Inferior parietal cortex (tissue), 1 donor: ENCODE data around the gene JPH4.
"Not testable (repeated sequence)": the region's sequence is repeated elsewhere in the genome, so short reads cannot be mapped to it uniquely, and the experiment has no call there.

Experiments
- DNase-seq: peaks from one replicate; pipeline ENCODE4 v3.0.0-alpha.2; 2016; ENCODE audit errors: extremely low spot score

JPH4 gene

GRCh38 chr14:23547924-23548323 lies 30.7 kb downstream of the JPH4 start:
- DNase-seq, result no peak

GRCh38 chr14:23546450-23547035 lies 32.0 kb downstream of the JPH4 start:
- no peak for DNase-seq

DNA sequence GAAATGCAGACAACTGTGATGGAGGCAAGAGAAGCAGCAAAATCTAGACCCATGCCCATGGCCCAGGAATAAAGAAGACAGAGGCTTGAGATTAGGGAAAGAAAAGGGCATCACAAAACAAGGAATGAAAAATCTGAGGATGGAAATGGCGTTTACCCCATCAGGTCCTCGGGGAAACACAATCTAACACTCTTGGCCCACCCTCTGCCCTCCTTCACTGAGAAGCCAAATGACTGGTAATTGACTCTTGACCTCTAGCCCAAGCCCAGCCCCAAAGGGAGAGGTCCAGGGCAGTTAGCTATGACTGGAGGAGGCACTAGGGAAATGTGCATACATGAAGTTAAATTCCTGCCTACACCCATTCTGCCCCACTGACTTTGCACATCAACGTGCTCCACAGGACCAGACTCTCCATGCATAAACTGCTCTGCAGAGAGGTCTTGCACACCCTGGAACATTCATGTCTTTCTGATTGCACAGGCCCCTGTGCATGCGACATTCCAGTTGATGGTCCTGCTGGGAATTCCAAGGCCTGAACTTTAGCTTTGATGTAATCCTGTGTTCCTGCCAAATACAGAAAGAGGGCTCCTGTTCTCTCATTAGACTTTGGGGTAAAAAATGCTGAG lies 32.7 kb downstream of the JPH4 start:
- no peak for DNase-seq

DNA sequence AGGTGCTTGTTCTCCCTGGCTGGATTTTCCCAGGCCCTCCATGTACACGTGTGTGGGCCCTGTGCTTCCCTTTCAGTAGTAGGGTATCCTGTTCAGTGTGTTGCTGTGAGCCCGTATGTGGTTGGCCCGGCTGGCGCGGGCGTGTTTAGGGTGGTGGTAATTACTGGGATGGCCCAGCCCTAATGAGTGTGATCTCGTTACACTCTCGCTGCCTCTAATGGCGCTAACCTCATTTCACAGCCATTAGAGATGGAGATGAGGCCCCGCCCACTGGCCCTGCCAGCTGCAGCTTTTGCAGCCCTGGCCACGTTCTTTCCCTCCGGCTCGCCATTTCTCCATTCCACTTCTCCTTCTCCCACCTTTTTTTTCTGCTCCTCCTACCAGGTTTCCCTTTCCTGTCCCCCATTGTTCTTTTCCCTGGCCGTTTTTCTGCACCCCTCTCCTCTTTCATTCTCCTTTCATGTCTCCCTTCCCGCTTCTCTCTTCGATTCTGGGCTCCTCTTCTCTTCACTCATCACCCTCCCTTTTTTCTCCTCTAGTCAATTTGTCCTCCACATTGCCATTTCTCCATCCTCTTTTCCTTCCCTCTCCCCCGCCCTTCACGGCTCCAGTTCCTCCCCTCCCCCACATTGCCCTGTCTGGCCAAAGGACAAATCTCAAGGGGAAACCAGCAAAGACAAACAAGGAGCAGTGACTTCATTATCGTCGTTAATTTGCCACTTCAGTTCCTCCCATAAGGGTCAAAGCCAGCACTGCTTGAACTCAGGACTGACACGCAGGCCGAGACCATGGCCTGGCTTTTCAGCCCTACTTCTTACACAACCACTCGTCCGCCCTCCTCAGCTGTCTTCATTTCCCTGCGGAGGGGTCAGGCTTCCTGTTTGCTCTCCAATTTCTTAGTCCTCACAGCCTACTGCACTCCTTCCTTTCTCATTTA lies 33.8 kb downstream of the JPH4 start:
- no peak for DNase-seq

DNA sequence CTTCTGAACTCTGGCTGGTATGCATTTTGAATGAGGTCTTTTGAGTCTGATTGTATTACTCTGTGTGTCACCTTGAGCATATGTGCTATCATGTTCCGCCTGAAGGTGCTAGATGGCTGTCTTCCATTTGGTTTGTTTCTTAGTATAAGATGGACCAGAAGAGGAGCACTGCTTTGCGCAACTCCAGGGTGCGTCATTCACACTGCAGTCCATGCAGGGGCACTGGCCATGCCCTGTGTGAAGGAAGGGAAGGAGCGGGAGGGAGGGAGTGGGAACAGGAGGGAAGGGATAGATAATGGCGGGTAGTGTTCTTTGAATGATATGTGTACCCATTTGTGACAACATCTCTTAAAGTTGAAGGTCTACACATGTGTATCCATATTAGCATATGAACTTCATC lies 35.2 kb downstream of the JPH4 start:
- DNase-seq, result no peak

DNA sequence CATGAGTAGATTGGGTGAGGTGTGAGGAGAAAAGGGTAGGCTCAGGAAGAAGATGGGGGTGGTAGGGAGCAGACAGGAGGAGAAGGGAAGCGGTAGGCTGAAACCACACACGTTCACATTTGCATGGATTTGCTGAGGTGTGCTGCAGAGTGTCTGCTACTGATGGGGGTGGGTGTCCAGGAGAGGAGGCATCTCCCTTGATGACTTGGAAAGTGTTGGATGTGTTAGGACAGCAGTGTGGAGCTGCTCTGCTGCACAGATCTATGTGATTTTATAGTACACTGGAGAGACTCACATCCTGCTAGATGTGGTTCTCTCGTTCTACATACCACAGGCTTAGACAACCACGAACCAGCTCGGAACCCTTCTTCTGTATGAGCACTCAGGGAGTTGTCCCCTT lies 36.3 kb downstream of the JPH4 start:
- no peak for DNase-seq

DNA sequence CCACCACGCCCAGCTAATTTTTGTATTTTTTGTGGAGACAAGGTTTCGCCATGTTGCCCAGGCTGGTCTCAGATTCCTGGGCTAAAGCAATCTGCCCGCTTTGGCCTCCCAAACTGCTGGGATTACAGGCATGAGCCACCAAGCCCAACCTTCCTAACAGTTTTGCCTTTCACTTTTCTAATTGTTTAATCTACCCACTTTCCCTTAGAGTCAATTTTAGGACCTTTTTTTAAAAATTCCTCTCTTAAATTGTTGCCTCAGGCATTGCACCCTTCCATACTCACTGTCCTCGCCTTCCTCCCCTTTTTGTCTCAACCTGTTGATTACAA lies 38.5 kb downstream of the JPH4 start:
- DNase-seq, result no peak

- peak; percentile 85 for DNase-seq
These were observed 39.1 kb downstream of the JPH4 start for GRCh38 chr14:23539248-23540140.

GRCh38 chr14:23538785-23539184 lies 39.8 kb downstream of the JPH4 start:
- no peak for DNase-seq

- DNase-seq, result no peak
These were observed 40.4 kb downstream of the JPH4 start for GRCh38 chr14:23538050-23538718.

GRCh38 chr14:23537351-23538049 lies 41.1 kb downstream of the JPH4 start:
- DNase-seq, result no peak

DNA sequence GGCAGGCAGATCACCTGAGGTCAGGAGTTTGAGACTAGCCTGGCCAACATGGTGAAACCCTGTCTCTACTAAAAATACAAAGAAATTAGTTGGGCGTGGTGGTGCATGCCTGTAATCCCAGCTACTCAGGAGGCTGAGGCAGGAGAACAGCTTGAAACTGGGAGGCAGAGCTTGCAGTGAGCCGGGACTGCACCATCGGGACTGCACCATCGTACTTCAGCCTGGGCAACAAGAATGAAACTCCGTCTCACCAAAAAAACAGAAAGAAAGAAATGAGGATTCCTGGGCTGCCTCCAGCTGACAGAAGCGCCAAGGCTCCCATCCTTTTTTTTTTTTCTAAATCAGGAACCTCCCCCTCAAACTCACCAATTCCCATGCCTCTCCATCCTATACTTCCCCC lies 41.7 kb downstream of the JPH4 start:
- not testable (repeated sequence) for DNase-seq

GRCh38 chr14:23536494-23536893 lies 42.1 kb downstream of the JPH4 start:
- no peak for DNase-seq

- no peak for DNase-seq
These were observed 42.6 kb downstream of the JPH4 start for GRCh38 chr14:23535943-23536342.

DNA sequence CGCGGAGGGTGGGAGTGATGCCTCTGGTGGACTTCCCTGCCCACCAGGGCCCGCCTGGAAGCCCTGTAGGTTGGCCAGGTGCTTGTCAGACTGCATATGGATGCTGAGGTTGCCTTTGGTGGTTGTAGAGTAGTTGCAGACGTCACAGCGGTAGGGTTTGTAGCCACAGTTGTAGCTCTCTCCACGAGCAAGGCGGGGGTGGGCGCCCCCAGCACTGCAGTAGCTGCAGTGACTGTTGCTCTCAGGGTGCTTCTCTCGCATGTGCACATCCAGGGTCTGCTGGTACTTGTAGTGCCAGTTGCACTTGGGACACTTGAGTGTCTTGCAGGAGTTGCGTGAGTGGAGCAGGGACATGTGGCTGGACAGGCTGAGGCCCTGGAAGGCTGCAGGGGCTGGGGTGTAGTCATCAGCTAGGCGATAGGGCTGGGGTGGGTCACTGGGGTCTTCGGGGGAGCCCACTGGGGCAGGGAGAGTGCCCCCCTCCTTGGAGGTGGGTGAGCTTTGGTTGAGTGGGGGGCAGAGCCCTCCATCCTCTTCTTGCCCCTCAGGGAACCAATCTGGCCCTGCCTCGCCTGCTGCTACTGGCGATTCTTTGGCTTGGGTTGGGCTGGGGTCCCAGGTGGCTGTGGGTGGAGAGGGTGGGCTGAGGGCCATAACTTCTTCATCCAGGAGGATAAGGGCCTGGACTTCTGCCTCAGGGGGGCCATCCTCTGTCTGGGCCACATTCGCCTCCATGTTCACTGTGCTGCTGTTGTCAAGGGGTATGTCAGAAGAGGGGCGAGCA lies 44.7 kb downstream of the JPH4 start:
- DNase-seq, result no peak

- DNase-seq, result no peak
These were observed 45.9 kb downstream of the JPH4 start for GRCh38 chr14:23532658-23533057.

DNA sequence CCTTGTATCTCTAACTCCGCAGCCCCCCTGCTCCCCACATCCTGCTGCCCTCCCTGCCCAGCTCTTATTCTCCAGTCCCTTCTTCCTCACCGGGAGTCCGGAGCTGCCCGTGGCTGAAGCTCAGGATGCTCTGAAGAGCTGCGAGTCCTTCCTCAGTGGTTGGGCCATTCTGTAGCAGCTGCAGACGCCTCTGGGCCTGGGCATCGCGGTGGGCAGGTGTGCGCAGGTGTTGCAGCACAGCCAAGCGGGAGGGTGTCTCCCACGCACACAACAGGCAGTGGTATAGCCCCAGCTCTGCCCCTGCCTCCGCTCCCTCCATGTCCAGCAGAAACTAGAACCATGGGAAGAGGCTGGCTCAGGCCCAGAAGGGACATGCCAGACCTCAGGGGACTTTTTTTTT lies 47.2 kb downstream of the JPH4 start:
- DNase-seq, result no peak

DNA sequence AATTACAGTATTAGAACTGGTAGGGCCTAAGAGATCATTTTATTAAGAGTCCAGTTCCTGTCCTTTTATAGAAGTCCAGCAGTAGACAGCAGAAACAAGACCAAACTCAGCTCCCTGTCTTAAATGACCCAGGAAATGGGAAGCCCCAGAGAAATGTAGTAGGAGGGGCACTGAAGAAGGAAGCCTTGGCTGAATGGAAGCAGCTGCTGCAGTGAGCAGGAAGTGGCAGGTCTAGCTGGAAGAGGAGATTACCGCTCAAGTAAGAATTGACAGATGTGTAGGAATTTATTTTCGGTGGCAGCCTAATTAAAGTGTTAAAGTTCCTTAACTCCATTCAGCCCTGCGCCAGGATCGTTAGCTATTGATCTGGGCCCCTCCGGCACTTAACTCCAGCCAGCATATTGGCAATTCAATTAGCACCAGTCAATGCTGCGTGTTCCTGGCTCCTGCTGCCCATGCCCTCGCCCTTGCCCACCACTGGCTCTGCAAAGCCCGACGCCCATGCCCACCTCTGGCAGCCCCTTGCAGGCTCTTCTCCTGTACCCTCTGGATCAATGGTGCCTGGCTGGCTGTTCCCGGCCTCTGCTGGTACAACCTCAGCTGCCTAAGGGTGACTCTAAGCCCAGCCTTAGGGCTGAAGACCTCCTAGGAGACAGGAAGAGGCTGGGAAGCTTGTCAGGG lies 48.1 kb downstream of the JPH4 start:
- DNase-seq, result no peak

GRCh38 chr14:23529016-23529415 lies 49.6 kb downstream of the JPH4 start:
- no peak for DNase-seq
